Measurements from ENCODE around the gene TENT4A.

TENT4A gene

GRCh38 chr5:6752782-6753181, 39.5 kb downstream of the TENT4A start:
- DNase-seq (ENCODE audit: low read depth) = no peak

- no peak for DNase-seq (ENCODE audit: low read depth)
Observed at GRCh38 chr5:6753851-6754250, 40.6 kb downstream of the TENT4A start.

- DNase-seq (ENCODE audit: low read depth) = no peak
Observed at GRCh38 chr5:6754766-6755165, 41.5 kb downstream of the TENT4A start.

DNA sequence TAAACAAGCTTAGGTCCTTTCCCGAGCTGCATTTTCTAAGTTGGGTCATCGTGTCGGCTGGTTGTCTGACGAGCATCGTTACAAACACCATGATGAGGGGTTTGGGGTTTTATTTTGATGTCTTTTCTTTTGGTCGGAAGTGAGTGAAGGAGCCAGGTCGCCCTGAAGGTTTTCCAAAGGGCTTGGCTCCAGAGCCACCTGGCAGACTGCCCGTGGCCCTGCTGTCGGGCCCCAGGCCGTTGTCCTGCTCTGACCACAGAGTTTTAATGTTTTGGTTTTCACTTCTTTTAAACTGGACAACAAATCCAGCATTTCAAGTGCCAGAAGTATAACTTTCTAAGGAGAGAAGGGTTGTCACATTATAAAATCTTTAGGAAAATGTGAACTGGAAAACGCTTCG, 42.3 kb downstream of the TENT4A start:
- no peak for DNase-seq (ENCODE audit: low read depth)

DNA sequence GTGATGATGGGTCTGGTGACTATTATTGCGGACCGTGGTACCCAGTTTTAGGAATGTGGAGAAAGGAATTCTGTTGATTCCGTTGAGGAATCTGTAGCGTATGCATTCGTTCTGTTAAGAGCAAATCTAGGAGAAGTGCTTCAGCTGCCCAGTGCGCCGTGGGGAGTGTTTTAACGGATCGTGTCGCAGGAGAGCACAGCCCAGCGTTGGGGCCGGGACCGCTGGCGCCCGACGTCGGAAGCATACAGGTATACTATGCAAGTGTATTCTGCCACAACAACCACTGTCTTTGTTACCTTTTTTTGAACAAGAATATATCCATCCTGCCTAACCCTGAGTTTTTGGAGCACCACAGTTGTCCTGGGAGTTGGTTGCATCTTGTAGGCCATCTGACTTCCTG, 42.7 kb downstream of the TENT4A start:
- no peak for DNase-seq (ENCODE audit: low read depth)

- DNase-seq (ENCODE audit: low read depth) = no peak
Observed at GRCh38 chr5:6757414-6757969, 44.3 kb downstream of the TENT4A start.

DNA sequence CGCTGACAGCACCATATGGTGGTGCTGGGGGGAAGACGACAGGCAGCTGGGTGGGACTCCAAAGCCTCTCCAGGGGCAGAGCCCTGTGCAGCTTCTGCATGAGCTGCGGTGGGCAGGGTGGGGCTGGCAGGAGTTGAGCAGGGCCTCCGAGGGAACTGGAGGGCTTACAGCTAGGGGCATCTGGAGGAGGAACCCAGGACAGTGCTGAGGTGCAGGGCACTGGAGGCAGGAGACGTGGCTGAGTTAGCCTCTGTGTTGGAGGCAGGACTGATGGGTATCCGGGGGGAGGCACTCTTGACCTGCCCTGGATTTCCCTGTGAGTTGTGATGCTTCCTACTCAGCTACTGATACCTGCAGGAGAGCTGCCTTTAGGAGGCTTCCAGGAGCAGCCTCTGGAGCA, 45.0 kb downstream of the TENT4A start:
- no peak for DNase-seq (ENCODE audit: low read depth)

DNA sequence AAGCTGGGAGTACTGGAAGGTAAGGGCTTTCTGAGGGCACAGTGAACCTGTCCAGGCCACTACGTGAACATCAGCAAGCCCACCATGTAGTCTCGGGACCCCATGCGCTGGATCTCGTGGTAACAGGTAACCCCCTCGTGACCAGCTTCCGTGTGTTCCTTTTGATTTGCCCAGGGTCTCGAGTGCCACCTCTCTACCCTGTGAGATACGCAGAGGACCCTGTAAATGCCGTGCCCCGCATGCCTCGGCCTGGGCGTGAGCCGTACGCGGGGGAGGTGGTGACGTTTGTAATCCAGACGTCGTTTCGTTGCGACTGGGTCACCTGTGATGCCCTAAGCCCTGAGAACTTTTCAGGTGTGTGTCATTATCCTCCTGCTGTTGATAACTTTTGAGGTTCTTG, 45.5 kb downstream of the TENT4A start:
- no peak for DNase-seq (ENCODE audit: low read depth)

GRCh38 chr5:6759401-6759800, 46.2 kb downstream of the TENT4A start:
- DNase-seq (ENCODE audit: low read depth) = no peak

DNA sequence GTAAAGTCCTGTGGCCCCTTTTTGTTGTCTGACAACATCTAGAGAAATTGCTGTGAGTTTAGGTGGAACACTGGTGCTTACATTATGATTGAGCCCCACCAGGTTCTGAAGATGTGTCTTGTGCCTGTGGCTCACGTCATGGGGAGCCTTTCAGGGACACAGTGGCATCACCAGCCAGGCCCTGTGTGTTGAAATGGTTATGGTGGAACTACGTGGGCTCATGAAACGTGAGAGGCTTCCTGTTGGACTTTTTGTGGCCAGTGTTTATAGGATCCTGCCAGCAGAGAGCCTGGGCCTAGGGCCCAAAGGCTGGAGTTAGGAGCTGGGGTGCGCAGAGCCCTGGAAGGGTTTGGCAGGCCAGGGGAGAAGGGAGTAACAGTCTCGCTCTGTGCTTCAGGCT, 46.8 kb downstream of the TENT4A start:
- no peak for DNase-seq (ENCODE audit: low read depth)

DNA sequence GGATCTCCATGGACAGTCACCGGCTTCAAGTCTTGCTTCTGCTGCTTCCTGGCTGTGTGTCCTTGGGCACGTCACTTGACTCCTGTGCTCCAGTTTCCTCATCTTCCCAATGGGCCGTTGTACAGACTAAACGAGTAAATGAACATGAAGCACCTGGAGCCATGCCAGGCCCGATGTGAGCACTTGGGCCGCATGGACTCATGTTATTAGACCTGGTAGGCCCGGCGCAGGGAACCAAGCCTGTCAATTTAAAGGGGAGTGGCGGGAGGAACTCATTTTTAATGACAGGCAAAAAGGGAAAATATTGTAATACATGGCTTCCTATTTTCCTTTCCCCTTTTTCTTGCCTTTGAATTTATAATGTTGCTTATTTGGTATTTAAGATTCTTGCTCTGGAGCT, 47.5 kb downstream of the TENT4A start:
- DNase-seq (ENCODE audit: low read depth) = no peak

DNA sequence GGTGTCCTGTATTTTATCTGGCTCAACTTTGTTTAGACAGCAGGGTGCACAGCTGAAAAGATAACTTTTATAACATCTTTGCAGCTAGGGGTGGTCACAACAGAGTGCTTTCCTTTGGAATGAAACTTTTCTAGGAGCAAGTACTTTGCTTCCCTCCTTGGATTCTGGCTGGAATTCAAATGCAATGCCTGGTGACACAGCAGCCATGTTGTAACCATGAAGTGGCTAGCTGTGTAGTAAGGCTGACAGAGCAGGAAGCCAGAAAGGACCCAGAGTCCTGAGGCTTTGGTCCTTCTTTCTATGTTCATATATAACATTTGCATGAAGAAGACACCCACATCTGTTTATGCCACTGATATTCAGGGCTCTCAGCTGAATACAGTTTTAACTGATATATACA, 48.1 kb downstream of the TENT4A start:
- DNase-seq (ENCODE audit: low read depth) = no peak

GRCh38 chr5:6762116-6762515, 48.9 kb downstream of the TENT4A start:
- DNase-seq (ENCODE audit: low read depth) = no peak

GRCh38 chr5:6762697-6763096, 49.5 kb downstream of the TENT4A start:
- no peak for DNase-seq (ENCODE audit: low read depth)

DNA sequence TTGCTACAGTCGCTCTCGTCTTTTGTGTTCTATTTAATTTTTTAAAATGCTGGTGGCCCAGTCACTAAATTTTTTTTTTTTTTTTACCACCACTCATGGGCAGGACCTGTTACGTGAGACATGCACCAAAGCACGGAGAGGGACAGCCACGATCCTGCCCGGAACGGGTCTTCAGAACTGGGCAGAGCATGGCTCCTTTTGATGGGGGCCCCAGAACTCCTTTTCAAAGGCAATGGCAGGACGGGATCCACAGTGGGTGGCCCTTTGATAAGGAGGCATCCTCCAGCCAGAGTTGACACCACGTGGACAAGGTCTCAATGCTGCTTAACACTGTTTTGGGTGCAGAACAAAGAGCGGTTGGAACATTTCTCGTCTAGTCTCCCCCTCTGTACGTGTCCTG, 50.0 kb downstream of the TENT4A start:
- no peak for DNase-seq (ENCODE audit: low read depth)

GRCh38 chr5:6765612-6766525, 52.6 kb downstream of the TENT4A start:
- peak; percentile 35 for DNase-seq (ENCODE audit: low read depth)

GRCh38 chr5:6766604-6767093, 53.4 kb downstream of the TENT4A start:
- DNase-seq (ENCODE audit: low read depth) = peak; percentile 65

DNA sequence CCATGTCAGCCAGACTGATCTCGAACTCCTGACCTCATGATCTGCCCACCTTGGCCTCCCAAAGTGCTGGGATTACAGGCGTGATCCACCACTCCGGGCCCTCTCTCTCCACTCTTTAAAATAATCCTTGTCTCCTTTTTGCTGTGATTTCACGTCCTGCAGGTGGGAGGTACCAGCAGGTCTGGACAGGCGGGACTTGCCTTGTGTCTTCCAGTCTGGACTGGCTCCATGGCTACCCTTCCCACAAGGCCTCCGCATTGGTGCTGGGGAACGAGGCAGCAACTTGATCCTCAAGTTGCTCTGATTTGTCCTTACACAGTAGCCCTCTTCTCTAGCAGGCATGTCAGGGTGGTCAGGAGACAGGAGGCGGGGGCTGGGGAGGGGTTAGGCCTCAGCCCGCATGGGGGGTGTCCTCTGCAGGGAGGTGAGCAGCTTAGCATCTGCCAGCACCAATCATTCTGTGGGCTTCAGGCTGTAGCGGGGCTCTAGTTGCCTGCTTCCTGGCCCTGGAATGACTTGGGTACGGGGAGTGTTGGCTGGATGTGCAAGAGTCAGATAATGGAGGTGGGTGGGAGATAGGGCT, 54.3 kb downstream of the TENT4A start:
- no peak for DNase-seq (ENCODE audit: low read depth)

DNA sequence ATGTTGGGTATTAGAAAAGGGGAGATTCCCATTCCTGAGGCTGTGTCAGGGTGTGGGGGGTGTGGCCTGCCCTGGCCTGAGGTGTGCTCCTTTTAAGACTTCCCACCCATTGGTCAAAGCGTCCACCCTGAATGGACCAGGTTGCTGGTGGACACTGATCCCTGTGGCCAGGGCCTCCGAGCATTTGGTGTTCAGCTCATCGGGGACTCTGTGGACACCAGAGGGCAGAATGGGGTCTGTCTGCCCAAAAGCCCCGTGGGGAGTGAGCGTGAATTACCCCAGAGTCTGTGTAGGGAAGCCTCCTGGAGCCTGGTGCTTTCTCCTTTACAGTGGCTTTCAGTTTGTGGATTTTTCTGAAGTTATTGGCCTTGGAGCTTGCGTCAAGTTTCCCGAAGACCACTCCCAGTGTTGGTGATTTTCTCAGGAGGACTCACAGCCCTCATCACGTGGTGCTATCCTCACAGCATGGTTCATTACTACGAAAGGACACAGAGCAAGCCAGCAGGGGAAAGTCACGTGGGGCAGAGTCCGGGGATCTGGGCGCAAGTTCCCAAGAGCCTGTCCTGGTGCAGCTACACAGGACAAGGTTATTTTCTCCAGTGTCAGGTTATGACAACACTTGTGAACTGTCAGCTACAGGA, 55.5 kb downstream of the TENT4A start:
- no peak for DNase-seq (ENCODE audit: low read depth)

GRCh38 chr5:6770826-6771607, 57.8 kb downstream of the TENT4A start:
- no peak for DNase-seq (ENCODE audit: low read depth)

- DNase-seq (ENCODE audit: low read depth) = no peak
Observed at GRCh38 chr5:6772886-6773285, 59.7 kb downstream of the TENT4A start.
